ENCODE data around the gene CDH12. TPM values are rescaled to one million over a fixed set of nuclear protein-coding genes. Genes with fewer than 3 reads are reported as not detected.
"Not testable (repeated sequence)": the region's sequence is repeated elsewhere in the genome, so short reads cannot be mapped to it uniquely, and the experiment has no call there.

The CDH12 gene
- total RNA-seq, 4 donors from 2014 or later = not detected

DNA sequence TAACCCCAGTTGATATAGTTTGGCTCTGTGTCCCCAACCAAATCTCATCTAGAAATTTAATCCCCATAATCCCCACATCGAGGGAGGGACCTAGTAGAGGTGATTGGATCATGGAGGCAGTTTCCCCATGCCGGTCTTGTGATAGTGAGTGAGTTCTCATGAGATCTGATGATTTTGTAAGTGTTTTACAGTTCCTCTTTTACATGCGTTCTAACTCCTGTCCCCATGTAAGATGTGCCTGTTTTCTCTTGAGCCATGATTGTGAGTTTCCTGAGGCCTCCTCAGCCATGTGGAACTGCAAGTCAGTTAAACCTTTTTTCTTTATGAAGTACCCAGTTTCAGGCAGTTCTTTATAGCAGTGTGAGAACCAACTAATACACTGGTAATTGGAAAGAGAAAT is 73.6 kb downstream of the CDH12 start:
- Histone ChIP-seq H3K36me3 (no peaks in the 10 kb centered on the region), H3K27me3 (no peaks in the 10 kb centered on the region), H3K9me3 (no peaks in the 10 kb centered on the region), H3K4me1 (no peaks in the 10 kb centered on the region), H3K4me3 (replicated peaks in 1 of 3) (no peak overlapping the region), H3K27ac (no peak overlapping the region)
- intact Hi-C loops (cut with DNase I) = no loop called here
- no peak for DNase-seq
- TF ChIP-seq POLR2A (IDR thresholded peaks at IDR 0.05) = no peak
- TF ChIP-seq, protein P1, sequence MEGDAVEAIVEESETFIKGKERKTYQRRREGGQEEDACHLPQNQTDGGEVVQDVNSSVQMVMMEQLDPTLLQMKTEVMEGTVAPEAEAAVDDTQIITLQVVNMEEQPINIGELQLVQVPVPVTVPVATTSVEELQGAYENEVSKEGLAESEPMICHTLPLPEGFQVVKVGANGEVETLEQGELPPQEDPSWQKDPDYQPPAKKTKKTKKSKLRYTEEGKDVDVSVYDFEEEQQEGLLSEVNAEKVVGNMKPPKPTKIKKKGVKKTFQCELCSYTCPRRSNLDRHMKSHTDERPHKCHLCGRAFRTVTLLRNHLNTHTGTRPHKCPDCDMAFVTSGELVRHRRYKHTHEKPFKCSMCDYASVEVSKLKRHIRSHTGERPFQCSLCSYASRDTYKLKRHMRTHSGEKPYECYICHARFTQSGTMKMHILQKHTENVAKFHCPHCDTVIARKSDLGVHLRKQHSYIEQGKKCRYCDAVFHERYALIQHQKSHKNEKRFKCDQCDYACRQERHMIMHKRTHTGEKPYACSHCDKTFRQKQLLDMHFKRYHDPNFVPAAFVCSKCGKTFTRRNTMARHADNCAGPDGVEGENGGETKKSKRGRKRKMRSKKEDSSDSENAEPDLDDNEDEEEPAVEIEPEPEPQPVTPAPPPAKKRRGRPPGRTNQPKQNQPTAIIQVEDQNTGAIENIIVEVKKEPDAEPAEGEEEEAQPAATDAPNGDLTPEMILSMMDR (IDR thresholded peaks at IDR 0.05) = no peak
- WGBS, 2 donors = 80 to 82% methylated on average over 3 of the region's 3 CpGs

DNA sequence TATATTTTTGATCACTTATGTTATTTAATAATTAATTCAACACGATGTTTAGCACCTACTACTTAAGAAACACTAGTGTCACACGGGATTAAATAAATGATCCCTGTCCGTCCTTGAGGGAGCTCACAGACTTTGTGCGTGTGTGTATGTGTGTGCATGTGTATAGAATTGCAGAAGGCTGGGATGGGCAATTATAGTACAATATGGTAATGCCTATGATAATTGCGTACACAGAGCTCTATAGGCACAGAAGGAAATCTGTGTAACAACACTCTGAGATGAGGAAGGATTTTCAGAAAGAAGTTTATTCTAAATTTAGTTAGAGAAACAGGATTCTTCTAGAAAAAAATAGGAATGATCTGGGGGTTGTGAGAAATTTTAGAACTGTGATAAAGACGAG is 76.9 kb downstream of the CDH12 start:
- H3K9me3 ChIP-seq = no peaks in the 10 kb centered on the region
- intact Hi-C loops (cut with DNase I) = no loop called here
- no peaks in the 10 kb centered on the region for H3K27me3 ChIP-seq
- WGBS, 2 donors = 80 to 86% methylated on average over 6 of the region's 6 CpGs
- no peak overlapping the region for H3K4me3 ChIP-seq (replicated peaks in 1 of 3)
- no peaks in the 10 kb centered on the region for H3K36me3 ChIP-seq
- TF ChIP-seq, protein P1 (IDR thresholded peaks at IDR 0.05) = no peak
- TF ChIP-seq POLR2A (IDR thresholded peaks at IDR 0.05) = no peak
- no peak for DNase-seq
- H3K4me1 ChIP-seq = no peaks in the 10 kb centered on the region
- no peak overlapping the region for H3K27ac ChIP-seq

DNA sequence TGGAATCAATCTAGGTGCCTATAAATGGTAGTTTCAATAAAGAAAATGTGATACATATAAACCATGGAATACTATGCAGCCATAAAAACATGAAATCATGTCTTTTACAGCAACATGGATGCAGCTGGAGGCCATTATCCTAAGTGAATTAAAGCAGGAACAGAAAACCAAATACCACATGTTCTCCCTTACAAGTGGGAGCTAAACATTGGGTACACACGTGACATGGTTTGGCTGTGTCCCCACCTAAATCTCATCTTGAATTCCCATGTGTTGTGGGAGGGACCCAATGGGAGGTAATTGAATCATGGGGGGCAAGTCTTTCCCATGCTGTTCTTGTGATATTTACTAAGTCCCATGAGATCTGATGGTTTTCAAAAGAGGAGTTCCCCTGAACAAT is 78.9 kb downstream of the CDH12 start:
- 83 to 93% methylated on average over 1 of the region's 1 CpG for WGBS, 2 donors
- H3K36me3 ChIP-seq; H3K27me3 ChIP-seq; H3K4me3 ChIP-seq (replicated peaks in 1 of 3); H3K27ac ChIP-seq; H3K4me1 ChIP-seq; intact Hi-C loops (cut with DNase I); DNase-seq; H3K9me3 ChIP-seq: not testable (repeated sequence)

DNA sequence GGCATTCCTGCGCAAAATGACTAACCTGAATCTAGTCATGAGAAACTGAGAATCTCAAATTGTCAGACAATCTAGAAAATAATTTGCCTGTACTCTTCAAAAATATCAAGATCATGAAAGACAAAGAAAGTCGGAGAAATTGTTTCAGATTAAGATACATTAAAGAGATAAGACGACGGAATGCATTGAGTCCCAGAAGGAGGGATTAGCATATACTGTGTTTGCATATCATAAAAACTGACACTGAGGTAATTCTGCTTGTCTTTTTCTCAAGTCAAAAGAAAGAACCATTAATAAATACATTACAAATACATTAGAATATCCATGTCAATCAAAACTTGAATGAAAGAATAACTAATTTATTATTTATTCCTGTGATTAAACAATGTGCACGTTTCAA is 88.4 kb downstream of the CDH12 start:
- Histone ChIP-seq H3K27ac (no peak overlapping the region), H3K4me1 (no peaks in the 10 kb centered on the region), H3K36me3 (no peaks in the 10 kb centered on the region), H3K9me3 (no peaks in the 10 kb centered on the region), H3K4me3 (replicated peaks in 1 of 3) (no peak overlapping the region), H3K27me3 (no peaks in the 10 kb centered on the region)
- 79 to 82% methylated on average over 5 of the region's 5 CpGs for WGBS, 2 donors
- TF ChIP-seq, protein P1 (IDR thresholded peaks at IDR 0.05) = no peak
- TF ChIP-seq POLR2A (IDR thresholded peaks at IDR 0.05) = no peak
- intact Hi-C loops (cut with DNase I) = no loop called here
- no peak for DNase-seq

DNA sequence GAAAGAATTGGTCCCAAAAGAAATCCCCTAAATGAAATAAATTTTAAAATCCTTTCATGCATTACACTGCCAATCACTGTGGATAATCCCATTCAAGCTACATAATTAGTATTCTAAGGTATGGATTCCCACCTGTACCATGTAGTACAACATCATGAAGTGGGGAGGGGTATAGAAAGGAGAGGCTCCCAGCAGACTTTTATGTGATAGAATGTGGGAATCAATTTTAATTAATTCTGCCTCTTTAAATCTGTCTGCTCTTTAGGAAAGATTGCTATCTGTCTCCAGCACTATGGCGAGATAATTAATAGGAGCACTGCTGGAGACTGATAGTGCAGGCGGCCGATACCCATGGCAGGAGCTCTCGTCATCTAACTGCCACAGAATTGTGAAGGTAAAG is 95.4 kb downstream of the CDH12 start:
- no peaks in the 10 kb centered on the region for H3K4me1 ChIP-seq
- no peaks in the 10 kb centered on the region for H3K36me3 ChIP-seq
- TF ChIP-seq, protein P1 (IDR thresholded peaks at IDR 0.05) = no peak
- no peak for TF ChIP-seq POLR2A (IDR thresholded peaks at IDR 0.05)
- H3K27me3 ChIP-seq = no peaks in the 10 kb centered on the region
- no peak for DNase-seq
- H3K9me3 ChIP-seq = no peaks in the 10 kb centered on the region
- H3K4me3 ChIP-seq (replicated peaks in 1 of 3) = no peak overlapping the region
- intact Hi-C loops (cut with DNase I) = no loop called here
- 69 to 77% methylated on average over 4 of the region's 4 CpGs for WGBS, 2 donors
- H3K27ac ChIP-seq = no peak overlapping the region

DNA sequence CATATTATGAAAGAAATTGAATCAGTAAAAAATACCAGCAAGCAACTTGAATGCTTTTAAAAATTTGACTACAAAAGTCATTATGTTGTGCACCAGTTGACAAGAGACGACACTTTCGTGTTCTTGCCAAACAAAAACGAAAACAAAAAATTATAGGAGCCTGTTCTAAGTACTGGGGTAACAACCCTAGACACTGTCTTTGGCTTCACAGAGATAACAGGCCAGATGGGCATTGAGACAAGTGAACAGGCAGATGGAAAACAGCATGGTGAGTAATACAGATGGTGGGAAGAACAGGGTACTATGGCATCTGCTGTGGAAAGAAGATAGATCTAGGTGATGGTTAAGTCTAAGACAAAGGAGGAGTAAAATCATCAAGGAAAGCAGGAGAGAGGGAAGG is 99.0 kb downstream of the CDH12 start:
- intact Hi-C loops (cut with DNase I) = no loop called here
- H3K27me3 ChIP-seq = no peaks in the 10 kb centered on the region
- no peaks in the 10 kb centered on the region for H3K36me3 ChIP-seq
- DNase-seq = no peak
- H3K4me1 ChIP-seq = no peaks in the 10 kb centered on the region
- no peaks in the 10 kb centered on the region for H3K9me3 ChIP-seq
- no peak overlapping the region for H3K27ac ChIP-seq
- WGBS, 2 donors = 82 to 84% methylated on average over 3 of the region's 3 CpGs
- H3K4me3 ChIP-seq (replicated peaks in 1 of 3) = no peak overlapping the region
- TF ChIP-seq POLR2A (IDR thresholded peaks at IDR 0.05) = no peak
- TF ChIP-seq, protein P1 (IDR thresholded peaks at IDR 0.05) = no peak

Measured in thyroid gland (tissue), 4 donors.